Middle frontal gyrus (tissue), 1 donor: ENCODE data around the gene SMIM9.
"Not testable (repeated sequence)": the region's sequence is repeated elsewhere in the genome, so short reads cannot be mapped to it uniquely, and the experiment has no call there.

ENCODE experiments used
- DNase-seq: peaks from one replicate; pipeline ENCODE4 v3.0.0-alpha.2; 2015; ENCODE audit warnings: low spot score; ENCODE audit errors: extremely low spot score

The SMIM9 gene

DNA sequence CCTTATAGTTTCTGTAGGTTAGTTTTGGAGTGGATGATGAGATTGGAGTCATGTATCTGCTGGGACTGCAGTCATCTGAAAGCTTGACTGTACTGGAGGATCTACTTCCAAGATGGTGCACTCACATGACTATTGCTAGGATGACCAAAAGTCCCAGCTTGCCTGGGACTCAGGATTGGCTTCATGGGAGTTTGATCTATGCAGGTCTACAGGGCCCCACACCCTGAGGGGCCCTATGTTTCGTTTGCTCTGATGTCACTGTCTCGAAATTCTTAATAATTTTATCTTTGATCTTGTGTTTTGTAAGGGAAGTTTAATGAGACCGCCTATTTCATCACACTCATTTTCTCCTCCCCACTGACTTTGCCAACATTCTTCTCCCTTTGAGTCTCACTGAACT, at the start of gene SMIM9:
SMIM9 (minus strand) TSS at position 101 of the 400 bp plus-strand sequence. CDS start 3,806 bp downstream, outside the sequence.
- DNase-seq = no peak

DNA sequence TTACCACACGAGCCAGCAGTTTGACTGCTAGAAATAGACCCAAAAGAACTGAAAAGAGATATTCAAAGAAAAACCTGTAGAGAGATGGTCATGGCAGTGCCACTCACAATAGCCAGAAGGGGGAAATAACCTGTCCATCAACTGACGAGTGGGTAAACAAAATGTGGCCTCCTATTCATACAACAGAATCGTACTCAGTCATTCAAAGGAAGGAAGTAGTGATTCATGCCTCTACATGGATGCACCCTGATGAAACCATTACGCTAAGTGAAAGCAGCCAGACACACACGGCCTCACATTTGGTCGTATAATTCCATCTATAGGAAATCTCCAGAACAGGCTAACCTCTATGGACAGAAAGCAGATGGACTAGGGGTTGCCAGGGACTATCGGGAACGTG, 49.6 kb upstream of the SMIM9 start:
- not testable (repeated sequence) for DNase-seq

DNA sequence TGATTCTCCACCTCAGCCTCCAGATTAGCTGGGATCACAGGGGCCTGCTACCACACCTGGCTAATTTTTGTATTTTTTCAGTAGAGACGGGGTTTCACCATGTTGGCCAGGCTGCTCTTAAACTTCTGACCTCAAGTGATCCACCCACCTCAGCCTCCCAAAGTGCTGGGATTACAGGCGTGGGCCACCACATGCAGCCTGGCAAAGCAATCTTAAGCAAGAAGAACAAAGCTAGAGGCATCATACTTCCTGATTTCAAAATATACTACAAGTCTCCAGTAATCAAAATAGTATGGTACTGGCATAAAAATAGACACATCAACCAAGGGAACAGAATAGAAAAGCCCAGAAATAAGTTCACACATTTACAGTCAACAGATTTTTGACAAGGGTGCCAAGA, 38.9 kb upstream of the SMIM9 start:
- no peak for DNase-seq

DNA sequence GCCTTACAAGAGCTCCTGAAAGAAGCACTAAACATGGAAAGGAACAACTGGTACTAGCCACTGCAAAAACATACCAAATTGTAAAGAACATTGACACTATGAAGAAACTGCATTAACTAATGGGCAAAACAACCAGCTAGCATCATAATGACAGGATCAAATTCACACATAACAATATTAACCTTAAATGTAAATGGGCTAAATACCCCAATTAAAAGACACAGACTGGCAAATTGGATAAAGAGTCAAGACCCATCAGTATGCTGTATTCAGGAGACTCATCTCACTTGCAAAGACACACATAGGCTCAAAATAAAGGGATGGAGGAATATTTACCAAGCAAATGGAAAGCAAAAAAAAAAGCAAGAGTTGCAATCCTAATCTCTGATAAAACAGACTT, 34.1 kb upstream of the SMIM9 start:
- DNase-seq = not testable (repeated sequence)

DNA sequence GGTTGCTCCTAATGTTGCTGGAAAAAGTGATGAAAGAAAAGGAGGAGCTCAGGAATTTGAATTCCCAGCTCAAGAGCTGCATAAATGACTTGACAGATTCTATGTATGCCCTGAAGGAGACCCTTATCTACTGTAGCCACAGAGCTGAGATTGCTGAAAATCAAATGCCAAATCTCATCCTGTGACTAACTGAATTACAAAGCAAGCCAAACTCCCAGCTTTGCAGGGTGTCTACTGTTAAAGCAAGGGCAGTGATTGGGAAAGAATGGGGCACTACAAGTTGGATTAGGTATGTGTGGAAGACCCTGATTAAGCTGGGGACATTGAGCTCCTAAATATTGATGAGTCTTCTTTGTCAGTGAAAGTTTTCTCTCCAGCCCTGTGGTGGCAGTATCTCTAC, 20.8 kb upstream of the SMIM9 start:
- DNase-seq = no peak

DNA sequence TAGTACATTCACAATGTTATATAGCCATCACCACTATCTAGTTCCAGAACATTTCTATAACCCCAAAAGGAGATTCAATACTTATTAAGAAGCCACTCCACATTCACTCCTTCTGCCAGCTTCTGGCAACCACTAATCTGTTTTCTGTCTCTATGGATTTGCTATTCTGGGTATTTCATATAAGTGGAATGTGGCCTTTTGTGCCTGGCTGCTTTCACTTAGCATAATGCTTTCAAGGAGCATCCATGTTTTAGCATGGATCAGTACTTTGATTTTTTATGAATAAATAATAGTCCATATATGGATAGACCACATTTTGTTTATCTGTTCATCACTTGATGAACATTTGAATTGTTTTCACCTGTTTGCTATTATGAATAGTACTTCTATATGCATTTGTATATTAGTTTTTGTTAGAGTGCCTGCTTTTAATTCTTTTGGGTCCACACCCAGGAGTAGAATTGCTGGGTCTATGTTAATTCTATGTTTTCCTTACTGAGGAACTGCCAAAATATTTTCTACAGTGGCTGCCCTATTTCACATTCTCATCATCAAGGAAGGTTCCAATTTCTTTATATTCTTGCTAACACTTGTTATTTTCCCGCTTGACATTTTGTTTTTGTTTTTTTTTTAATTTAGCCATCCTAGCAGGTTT, 16.6 kb upstream of the SMIM9 start:
- no peak for DNase-seq

DNA sequence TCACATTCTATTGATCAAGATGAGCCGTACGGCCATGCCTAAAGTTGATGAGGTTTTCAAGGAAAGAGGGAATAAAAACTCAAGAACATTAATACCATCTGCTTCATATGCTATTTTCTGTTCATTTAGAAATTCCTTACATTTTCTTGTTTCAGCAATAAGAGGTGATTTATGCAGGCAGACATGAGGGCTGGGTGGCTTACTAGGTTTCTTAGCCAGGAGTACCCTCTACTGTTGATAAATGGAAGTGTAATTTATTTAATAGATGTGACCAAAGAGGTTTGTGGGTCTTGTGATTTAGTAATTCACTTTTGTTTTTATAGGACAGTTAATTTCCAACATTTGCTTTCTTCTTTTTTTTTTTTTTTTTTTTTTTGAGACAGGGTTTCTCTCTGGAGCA, 6.4 kb upstream of the SMIM9 start:
- no peak for DNase-seq

DNA sequence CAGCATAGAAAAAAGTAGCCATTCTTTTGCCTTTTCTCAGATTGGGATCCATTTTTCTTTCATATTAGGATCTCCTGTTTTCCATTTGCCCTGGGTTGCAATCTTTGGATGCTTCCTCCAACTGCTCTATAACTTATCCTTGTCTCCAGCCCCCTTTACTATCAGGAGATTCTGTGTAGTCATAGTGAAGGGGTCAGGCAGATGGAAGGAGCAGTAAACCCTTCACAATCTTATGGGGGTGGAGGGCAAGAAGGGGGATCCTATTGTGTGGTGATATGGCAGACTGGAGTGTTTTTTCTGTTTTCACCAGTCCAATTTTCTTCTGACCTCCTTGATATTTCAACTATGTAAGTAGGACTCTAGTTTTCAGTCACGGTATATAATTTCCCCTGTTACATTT, 1.7 kb upstream of the SMIM9 start:
- DNase-seq = no peak

DNA sequence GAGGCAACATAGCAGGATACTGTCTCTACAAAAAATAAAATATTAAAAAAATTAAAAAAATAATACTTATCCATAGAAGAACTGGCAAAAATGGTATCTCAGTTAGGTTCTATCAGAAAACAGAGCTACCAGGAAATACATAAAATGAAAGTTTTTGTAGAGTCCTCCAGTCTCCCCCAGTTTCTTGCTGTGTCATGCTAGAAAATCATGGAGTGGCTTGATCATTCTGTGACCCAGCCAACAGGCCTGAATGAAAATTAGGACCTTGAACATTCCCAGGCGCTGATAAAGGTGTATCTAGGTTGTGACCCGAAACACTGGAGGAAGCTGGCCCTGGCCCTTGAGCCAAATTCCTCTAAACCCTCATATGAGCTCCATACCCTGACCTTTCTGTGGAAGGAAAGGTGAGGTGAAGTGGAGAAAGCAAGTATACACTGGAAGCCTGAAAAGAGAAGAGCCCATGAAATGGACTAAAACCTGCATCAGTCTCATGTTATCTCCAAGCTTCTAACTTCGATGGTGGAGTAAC, 652 bp downstream of the SMIM9 start:
- no peak for DNase-seq

DNA sequence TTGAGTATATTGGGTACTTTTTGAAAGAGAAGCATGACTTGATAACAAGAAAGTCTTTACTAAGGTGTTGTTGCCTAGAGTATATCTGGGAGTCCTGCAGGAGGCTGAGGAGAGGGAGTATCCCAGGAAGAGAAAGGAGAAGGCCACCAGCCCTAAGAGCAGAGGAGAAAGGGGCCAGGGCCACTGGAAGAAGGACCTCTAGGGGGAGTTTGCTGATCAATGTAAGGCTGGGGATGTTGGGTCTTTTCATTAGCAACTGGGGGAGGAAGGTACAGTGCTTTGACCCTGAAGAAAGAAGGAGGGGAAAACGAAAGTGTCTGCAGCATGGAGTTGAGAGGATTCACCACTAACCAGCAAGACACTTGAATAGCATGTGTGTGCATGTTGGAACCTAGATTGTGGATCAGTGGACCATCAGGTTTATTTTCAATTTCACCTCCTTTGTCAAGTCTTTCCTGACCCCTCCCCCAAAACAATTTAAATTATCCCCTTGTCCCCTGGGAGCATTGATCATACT, 4.5 kb downstream of the SMIM9 start:
- no peak for DNase-seq

DNA sequence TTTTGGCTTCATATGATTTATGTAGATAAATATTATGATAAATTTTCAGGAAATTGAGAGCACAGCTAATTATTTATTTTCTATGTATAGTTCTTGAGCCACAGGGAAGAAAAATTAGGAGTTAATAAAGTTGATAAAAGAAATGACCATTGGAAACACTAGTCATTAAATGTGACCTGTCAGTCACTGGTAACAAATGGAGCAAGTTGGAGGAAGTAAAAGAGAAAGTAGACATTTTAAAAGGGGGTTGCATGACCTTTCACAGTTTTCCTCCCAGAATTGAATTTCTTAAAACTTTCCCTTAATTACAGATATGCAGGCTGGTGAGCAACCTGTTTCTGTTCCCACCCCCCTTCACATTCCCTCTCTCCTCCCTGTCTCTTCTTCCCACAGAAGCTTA, 5.3 kb downstream of the SMIM9 start:
- DNase-seq = no peak

DNA sequence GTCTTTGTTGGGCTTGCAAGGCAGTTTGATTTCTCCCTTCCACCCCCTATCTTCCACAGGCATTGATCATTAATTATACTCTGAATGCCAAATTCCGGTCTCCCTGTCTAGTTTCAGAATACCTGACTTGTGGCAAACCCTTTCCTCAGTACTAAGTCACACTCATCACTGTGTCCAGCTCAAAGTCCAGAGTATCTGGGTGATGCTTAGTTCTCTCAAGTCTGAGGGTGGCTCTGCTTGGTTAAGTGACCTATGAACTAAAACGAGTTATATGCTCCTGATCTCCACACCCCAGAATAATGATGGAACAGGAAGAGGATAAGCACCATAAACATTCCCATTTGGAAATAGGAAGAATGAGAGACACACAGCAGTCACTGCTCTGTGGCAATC, 6.5 kb downstream of the SMIM9 start:
- DNase-seq = no peak

DNA sequence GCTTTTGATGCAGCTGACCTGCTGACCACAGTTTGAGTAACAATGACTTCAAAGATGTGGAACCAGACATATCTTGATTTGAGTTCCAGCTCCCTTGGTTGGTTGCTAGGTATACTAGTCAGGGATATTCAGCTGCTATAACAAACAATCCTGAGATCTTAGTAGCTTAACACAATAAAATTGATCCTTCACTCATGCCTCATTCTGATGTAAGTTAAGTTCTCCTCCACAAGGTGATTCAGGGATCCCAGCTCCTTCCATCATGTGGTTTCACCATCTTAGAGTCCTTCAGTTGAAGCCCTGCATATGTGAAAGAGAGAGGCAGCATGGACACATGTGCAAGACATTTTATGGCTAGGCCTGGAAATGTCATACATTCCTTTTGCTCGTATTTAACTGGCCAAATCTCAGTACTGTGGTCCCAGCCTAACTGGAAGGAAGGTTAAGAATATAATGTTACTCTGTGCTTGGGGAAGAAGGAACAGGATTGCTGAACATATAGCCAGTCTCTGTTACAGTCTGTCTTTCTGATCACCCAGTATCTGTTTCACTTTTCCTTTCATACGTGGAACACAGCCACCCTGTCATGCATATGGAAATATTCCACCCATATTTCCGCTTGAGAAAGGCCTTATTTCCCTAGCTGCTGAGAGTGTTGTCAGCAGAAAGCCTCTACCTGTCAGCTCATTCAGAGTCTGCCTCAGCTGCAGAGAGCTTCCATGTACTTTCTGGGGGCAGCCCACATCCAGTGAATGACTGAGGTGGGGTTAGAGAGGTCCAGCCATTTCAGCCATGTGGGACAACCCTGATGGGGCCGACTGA, 7.1 kb downstream of the SMIM9 start:
- DNase-seq = no peak

DNA sequence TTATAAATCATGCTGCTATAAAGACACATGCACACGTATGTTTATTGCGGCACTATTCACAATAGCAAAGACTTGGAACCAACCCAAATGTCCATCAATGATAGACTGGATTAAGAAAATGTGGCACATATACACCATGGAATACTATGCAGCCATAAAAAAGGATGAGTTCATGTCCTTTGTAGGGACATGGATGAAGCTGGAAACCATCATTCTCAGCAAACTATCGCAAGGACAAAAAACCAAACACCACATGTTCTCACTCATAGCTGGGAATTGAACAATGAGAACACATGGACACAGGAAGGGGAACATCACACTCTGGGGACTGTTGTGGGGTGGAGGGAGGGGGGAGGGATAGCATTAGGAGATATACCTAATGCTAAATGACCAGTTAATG, 8.9 kb downstream of the SMIM9 start:
- DNase-seq = not testable (repeated sequence)

DNA sequence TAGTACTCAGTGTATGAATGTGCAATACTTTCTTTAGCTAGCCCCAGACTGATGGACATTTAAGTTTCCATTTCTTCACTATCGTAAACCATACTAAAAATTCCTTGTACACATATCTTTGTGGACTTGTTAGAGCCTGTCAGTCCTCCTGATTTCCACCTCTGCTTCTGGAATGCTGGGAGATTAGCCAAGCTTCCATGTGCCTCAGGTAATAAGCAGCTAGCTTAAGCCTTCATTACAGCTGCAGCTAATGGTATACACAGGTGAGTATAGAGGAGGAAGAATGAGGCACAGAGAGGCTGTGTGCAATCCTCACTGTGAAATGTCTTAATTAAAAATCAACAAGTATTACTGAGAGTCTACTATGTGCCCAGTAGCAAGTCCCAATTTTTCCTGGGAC, 9.8 kb downstream of the SMIM9 start:
- DNase-seq = no peak

DNA sequence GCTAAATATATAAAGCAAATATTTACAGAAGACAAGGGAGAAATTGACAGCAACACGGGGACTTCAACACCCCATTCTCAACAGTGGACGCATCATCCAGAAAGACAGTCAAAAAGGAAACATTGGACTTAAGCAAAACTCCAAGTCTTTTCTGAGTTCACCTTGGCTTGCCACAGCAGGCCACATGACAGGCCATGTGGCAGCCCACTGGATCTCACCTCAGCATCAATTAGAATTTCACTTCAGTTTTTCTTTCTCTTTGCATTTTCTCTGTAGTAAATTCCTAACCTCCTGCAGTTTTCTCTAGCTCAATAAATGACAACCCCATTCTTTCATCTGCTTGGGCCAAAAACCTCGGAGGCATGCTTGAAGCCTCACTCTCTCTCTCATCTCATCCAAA, 12.4 kb downstream of the SMIM9 start:
- no peak for DNase-seq

DNA sequence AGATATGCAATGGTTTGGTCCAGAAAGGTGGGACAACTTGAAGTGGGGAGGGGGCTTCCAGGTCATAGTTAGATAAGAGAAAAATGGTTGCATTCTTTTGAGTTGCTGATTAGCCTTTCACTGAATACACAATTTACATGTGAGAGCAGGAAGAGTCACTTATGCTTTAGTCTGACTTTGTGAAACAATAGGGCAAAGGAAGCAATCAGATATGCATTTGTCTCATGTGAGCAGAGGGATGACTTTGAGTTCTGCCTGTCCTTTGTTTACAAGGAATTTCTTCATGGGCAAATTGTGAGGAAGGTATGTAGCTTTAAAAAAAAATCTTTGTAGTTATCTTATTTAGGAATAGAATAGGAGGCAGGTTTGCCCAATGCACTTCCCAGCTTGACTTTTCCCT, 12.9 kb downstream of the SMIM9 start:
- DNase-seq = no peak

DNA sequence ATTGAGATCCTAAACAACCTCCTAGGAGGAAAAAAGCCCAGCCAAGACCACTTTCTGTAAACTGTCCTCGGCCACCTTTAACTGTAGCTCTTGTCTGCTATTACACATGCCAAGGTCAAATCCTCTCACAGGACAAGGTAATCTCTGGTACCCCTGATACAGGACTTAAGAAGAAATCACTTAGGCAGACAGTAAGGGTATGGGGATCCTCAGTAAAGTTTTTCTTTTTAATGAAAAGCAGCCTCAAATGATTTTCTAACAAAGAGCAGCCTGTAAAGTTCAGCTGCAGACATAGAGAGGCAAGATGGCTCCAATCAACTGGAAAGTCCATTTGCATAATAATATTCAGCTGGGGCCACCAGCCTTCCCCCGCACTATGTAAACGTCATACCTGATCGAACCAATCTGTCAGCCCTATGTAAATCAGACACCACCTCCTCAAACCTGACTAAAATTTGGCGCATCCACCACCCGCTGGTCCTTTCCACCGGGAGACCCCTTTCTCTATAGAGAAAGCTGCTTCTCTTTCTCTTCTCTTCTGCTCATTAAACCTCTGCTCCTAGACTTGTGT, 14.6 kb downstream of the SMIM9 start:
- DNase-seq = no peak

DNA sequence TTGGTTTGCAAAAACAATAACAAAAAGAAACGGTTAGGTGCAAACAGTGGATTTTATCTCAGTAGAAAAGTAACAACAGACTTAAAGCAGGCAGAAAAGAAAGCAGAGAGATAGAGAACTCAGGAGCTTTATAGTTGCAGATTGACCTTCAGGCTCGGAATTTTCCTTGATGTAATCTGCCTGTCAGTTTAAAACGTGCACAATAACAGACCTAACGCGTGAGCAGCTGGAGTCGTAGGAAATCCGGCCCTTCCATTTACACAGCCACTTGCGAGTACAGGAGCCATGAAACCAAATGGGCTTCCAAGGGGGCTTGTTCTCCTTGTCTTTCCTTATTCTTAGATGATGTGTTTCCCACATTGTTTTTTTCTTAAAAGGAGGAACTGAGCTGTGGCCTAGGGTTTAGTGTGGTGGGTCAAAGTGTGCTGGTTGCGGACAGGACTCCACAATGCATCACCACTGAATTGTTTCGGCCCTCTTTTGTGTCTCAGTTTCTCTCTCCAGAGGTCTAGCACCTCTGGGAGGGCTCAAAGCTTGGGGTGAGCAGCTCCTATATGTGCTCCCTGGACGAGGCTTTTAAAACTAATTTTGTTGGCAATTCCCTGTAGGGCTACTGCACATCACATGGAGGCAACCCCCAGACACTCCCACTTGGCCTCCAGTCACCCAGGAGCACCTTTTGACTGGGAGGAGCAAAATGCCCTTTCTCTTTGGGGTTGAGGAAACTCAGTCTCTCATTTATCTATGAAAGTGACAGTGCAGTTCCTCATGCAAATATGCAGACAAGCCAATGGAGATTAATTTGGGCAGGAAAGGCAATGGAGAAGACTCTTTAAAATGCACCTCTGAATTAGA, 15.3 kb downstream of the SMIM9 start:
- no peak for DNase-seq

DNA sequence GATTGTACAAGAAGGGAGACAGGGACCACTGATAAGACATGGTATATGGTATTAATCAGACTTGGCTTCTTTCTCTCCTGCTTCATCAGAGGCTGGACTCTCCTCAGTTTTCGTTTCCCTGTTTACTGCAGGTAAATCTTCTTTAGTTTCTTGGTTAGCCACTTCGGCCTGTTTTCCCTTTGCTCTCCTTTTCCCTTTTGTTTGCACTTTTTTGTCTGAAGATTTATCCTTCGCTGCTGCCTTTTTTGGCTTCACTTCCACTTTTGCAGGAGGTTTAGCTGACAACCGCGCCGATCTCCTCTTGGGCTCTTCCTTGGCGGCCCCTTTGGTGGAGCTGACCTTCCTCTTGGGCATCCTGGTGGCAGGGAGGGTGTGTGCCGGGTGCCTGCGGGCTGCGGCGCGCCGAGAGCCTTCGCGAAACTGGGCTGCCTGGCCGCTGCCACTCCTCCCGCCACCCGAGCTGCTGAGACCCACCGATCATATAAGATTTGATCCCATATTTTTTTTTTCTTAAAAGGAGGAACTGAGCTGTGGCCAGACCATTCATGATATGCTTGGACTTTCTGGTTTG, 17.3 kb downstream of the SMIM9 start:
- not testable (repeated sequence) for DNase-seq
